GM21737 (cell line): Measurements from ENCODE around the gene SLC27A3.

ENCODE experiments used
- ATAC-seq: cut with Tn5 transposase; IDR thresholded peaks from one replicate; pipeline ENCODE4 v1.9.1; 2021; ENCODE audit warnings: mild to moderate bottlenecking, moderate library complexity; ENCODE audit not compliant: unreplicated experiment

The SLC27A3 gene

GRCh38 chr1:153774780-153775457, at the start of gene SLC27A3:
TSS of gene SLC27A3 (plus strand) at chr1:153775407. CDS start at chr1:153775498, 91 bp downstream.
- ATAC-seq: no peak

GRCh38 chr1:153727463-153728304, 47.5 kb upstream of the SLC27A3 start, which contains the start of gene INTS3:
TSS of gene INTS3 (plus strand) at chr1:153728050. CDS start at chr1:153728635, 585 bp downstream.
- peak; percentile 96 for ATAC-seq

- no peak for ATAC-seq
These were observed 46.7 kb upstream of the SLC27A3 start for GRCh38 chr1:153728305-153729066.

DNA sequence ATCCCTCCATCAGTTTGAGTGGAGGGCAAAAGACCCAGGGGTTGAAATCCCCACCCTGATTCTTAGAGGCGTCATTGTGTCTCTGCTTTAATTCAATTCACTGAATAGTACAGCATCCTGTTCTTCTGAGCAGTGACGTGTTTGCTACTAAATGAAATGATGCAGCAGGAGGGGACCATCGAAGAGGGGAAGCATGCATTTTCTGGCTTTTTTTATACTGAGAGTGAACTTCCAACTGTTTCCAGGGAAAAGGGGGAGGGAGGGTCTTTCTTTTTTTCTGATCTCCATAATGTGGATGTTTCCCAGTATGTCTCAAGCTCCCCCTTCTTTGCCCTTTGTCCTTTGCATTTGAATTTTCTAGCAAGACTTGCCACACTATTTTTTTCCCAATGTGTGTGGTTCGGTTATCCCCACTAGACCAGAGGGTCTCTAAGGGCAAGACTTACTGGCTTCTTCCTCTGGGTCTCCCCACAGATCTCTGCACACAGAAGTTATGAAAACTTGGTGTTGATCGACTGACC, 44.7 kb upstream of the SLC27A3 start:
- ATAC-seq: no peak

DNA sequence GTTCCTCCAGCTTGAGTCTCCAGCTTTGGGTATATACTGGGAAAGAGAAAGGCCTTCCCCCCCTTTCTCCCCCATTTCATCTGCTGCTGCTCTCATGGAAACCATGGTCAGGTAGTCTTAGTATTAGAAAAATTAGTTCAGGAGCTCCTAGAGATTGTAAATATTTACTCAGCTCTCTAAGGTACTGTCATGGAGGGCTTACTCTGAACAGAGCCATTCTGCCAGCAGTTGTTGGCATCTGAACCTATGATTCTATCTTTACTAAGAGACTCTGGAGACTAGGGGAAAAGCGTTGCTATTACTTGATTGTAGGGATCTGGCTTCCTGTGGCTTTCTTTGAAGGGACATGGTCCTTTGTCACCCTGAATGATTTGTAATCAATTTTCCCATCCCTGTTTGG, 41.2 kb upstream of the SLC27A3 start:
- no peak for ATAC-seq

DNA sequence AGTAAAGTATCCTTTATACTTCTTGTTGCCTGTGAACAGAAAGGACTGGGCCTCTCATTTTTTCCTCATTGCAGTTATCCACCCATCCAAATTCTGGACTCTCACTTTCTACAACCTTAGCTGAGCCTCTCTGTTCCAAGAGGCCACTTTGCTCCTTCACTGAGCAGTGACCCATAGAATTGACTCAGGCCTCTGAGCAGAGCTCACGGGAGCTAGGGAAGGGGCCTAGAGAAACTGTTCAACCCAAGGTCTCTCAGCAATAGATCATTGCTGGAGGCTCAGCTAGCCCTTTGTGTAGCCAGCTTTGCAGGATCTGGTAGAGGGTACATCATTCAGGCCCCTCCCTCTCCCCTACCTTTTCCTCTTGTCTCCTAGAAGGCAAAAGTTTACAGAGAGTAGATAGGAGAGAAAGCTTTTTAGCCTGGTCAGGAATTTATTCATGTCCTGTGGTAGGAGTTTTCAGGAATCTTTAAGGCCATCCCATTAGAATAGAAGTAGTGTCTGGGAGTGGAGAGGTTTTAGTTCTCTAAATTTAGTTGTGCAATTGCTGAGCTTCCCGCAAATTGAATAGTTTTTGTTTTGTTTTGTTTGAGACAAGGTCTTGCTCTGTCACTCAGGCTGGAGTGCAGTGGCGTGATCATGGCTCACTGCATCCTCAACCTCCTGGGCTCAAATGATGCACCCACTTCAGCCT, 40.7 kb upstream of the SLC27A3 start:
- no peak for ATAC-seq

DNA sequence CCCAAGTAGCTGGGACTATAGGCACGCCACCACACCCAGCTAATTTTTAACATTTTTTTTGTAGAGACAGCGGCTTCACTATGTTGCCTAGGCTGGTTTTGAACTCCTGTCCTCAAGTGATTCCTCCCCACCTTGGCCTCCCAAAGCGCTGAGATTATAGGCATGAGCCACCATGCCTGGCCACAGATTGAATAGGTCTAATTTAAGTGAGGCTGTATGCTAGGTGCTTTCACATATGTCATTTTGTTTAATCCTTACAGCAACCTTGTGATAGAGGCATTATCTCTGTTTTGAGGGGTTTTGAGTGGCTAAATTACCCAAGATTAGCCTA, 40.2 kb upstream of the SLC27A3 start:
- no peak for ATAC-seq

DNA sequence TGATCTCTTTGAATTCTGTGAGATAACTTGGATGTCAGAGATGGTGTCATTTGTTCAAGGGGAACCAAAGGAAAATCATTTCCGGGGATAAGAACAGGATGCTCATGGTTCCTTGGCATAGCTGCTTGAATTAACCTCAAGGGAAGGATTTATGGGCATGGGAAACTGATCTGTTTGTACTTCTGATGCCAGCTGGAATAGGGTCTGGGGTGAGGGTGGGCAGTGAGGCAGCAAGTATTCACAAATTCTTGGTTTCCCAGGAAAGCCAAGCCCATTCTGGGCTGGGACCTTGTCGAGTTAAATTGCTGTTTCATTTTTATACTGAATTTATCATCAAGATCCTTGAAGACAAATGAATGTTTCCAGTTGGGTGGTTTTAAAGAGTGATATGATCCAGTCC, 33.2 kb upstream of the SLC27A3 start:
- no peak for ATAC-seq

DNA sequence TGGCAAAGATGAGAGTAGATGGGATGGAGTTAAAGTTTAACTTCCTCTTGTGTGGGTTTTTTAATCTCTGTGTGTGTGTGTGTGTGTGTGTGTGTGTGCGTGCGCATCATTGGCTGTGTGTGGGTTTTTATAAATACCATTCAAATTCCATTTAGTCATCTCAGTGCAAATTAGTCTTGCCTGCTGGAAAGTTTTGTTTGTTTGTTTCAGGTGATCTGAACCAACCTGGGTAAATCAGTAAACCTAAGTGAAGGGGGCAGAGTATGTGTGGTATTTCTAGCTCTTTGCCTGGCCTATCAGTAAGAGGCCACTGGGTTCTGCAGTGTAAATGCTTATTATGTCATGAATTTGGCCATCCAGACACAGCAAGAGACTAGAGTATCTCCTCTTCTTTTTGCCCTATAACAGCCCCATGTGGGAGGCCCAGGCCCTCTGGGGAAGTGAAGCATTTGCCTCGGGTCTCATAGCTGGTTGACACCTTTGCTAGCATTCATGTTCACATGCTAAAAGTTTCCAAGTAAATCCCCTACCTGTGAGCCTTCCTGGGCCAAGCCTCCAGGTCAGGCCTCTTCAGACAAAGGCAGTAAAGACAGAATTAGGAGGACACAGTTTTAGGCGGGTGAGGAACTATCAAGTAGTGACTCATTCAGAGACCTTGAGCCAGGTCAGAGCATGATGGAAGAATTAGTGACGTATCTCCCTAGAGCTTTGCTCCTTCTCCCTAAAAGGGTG, 32.6 kb upstream of the SLC27A3 start:
- ATAC-seq: peak; percentile 59

DNA sequence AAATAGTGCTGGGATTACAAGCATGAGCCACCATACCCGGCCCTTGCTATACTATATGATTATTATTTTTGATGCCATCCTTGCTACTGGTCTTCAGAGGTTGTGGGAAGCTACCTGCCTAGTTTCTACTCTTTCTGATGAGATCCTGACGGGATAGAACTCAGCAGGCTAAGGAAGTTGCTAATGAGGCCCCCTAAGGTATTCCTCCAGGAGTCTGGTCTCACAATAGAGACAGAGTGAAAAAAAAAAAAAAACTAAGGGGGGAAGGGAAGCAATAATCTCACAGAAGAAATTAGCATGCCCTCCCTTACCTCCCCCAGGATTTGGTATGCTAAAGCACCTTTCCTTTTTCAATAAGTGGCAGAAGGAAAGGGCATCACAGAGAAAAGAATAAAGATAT, 29.8 kb upstream of the SLC27A3 start:
- no peak for ATAC-seq

- no peak for ATAC-seq
These were observed 29.0 kb upstream of the SLC27A3 start for GRCh38 chr1:153746174-153746573.

DNA sequence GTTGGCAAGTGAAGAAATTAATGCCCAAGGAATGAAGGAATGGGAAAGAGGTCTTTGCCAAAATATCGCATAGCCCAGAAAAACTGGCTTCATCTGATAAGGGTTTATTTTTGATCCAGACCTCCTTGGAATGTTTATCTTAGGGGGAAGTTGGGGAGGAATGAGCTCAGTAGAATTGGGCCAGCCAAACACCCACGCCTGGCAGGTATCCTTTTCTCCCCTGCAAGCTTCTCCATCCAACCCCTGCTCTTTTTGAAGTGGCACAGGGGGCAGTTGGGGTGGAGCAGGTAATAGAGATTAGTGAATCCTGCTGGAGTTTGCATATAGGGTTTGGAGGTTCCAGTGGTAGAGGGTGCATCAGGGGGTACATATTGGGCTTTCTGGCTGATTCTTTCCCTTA, 26.3 kb upstream of the SLC27A3 start:
- ATAC-seq: no peak

DNA sequence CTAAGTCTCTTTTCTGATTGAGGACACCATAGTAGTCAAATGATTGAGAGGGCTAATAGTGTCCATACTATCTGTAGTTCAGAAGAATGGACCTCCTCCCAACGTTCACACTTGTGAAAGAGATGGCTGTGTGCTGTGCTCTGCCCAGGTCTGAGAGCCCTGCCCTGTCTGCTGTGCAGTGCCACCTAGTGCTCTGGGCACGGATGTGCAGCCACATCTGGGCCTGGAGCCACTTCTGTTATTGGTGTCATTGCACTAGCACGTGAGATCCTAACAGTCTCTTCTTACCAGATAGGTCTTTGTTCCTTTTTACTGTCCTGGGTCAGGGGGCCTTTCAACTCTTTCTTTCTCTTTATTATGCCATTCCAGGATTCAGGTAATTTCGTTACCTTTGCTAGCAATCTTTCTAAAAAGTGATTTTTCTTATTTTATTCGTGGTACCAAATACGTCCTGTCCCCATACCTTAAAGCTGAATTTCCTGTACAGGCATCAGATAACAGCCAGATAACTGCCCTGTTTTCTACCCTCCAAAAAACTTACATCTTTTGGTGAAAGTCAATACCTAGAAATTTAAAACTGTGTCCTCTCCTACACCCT, 25.7 kb upstream of the SLC27A3 start:
- ATAC-seq: peak; percentile 72

- ATAC-seq: no peak
These were observed 24.9 kb upstream of the SLC27A3 start for GRCh38 chr1:153750026-153750995.

GRCh38 chr1:153752072-153752471, 23.1 kb upstream of the SLC27A3 start:
- ATAC-seq: no peak

GRCh38 chr1:153752571-153753195, 22.5 kb upstream of the SLC27A3 start:
- no peak for ATAC-seq

DNA sequence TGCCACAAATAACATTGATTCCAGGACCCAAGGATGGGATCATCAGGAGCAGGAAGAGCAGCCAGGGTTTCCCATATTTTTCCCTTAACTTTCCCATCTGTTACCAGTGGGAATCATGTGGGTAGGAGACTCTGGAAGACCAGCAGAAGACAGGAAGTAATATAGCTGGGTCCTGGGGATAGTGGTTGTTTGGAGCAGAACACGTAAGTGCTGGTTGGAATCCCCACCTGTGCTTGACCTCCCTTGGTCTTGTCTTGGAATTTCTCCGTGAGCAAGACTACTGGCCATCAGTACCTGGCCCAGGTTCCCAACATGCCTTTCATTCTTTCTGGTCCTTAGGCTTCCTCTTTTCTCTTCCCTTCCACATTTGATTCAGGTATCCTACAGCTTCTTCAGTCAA, 20.9 kb upstream of the SLC27A3 start:
- no peak for ATAC-seq

- no peak for ATAC-seq
These were observed 14.8 kb upstream of the SLC27A3 start for GRCh38 chr1:153760440-153760839.
